GM18870 (cell line): Measurements from ENCODE around the gene NGFR.

Experiments used
- ATAC-seq: cut with Tn5 transposase; IDR thresholded peaks from one replicate; pipeline ENCODE4 v1.9.1; 2021; ENCODE audit warnings: moderate library complexity; ENCODE audit not compliant: unreplicated experiment

Gene NGFR

GRCh38 chr17:49514071-49514721, 19.1 kb downstream of the NGFR start:
- ATAC-seq, result no peak

GRCh38 chr17:49515196-49515770, 20.2 kb downstream of the NGFR start:
- peak; percentile 78 for ATAC-seq

DNA sequence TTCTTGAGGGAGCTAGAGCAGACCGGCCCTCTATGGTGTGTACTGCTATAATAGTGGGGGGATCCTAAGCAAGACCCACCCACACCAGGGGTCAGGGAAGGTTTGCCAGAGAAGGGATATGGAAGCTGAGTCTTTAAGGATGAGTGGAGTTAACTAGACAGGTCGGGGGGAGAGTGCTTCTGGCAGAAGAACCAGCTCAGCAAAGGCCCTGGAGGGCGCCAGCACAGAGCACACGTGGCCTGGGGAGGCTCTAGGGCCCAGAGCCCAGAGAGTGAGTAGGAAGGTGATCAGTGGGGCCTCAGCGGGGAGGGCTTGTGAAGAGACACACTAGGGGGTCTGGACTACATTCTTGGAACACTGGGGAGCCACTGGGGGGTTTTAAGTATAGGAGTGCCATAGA, 21.1 kb downstream of the NGFR start:
- no peak for ATAC-seq

DNA sequence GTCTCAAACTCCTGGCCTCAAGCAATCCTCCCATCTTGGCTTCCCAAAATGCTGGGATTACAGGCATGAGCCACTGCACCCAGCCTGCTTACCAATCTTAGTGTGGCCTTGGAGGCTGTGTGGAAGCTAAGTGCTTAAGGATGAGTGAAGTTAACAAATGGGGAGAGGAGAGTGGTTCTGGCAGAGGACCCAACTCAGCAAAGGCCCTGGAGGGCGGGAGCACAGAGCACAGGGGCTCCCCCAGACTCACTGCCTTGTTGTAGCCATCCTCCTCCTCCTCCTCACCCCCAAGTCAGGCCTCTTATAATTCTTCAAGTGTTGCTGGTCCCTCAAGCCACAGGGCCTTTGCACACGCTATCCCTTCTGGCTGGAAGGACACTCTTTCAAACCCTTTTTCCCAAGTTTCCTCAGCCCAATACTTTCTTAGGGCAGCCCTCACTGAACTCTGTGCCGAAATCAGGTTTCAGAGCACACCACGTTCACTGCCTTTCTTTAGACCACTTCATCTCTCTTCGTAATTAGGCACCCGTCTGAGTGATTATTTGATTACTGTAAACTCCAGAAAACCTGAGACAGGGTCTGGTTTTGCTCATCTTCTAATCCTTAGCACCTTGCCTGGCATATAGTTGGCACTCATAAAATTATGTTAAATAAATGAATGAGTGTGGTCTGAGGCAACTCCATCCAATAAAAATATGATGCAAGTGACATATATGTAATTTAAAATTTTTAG, 23.4 kb downstream of the NGFR start:
- ATAC-seq, result no peak

GRCh38 chr17:49519781-49520180, 24.7 kb downstream of the NGFR start:
- no peak for ATAC-seq

DNA sequence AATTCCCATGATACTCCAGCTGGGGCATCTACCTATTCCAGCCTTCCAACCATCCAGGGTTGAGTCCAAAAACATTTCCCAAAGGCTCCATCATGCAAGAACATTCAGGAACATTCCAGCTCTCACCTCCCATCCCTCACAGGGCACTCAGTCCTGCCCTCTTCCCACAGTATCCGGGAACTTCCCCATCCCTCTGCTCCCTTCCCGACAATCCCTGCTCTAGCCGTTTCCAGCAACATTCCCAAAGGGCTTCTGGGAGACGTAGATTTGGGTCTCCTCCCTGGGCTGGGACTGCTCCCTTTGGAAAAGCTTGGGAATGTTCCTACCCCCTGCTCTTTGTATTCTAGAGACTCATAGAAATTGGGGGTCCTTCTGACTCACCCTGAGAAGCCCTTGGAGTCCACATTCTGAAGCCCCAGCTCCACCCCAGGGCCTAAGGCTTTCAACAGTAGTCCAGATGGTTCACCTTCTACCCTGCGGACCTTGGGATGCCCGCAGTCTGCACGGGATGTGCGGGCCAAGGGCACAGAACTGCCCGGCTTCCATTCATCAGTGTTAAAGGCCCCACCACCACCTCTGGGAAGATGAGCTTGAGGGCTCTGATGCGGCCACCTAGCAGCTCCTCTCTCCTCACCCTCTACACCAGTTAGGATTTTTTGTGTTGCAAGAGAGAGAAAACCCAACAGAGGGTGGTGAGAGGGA, 25.4 kb downstream of the NGFR start:
- ATAC-seq, result no peak

GRCh38 chr17:49521088-49521450, 26.0 kb downstream of the NGFR start:
- no peak for ATAC-seq

GRCh38 chr17:49521471-49522356, 26.6 kb downstream of the NGFR start:
- ATAC-seq, result no peak

DNA sequence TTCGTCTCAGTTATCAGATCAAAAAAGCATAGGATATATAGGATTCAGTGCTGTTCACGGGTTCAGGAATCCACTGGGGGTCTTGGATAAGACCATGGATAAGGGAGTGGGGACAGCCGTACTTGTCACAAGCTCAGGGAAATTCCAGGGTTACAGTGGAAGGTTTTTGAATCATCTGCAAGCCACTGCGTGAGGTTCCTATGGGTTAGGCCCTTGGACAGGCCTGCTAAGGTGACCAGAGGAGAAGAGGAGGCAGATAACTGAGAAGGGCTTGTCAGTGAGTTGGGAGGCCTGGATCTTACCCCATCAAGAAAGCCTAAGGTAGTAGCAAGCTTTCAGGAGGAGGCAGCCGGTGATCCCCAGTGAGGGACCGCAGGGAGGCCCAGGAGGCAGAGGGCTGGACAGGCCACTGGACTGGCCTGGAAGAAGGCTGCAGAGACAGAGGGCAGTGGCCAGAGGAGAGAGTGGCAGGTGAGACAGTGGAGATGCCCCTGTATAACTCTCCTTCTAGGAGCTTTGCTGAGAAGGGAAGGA, 27.3 kb downstream of the NGFR start:
- no peak for ATAC-seq

DNA sequence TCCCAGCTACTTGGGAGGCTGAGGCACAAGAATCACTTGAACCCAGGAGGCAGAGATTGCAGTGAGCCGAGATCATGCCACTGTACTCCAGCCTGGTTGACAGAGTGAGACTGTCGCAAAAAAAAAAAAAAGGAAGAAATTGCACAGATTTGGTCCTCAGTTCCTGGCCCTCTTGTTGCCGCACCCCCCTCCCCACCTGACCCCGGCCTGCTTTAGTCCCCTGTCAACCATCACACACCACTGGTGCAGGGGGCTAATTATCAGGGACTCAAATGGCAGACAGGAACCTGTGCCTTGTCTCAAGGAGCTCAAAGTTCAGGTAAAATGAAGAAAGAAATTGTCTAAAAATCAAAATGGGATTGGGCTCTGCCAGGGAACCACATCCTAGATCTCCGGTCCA, 28.1 kb downstream of the NGFR start:
- ATAC-seq, result no peak

DNA sequence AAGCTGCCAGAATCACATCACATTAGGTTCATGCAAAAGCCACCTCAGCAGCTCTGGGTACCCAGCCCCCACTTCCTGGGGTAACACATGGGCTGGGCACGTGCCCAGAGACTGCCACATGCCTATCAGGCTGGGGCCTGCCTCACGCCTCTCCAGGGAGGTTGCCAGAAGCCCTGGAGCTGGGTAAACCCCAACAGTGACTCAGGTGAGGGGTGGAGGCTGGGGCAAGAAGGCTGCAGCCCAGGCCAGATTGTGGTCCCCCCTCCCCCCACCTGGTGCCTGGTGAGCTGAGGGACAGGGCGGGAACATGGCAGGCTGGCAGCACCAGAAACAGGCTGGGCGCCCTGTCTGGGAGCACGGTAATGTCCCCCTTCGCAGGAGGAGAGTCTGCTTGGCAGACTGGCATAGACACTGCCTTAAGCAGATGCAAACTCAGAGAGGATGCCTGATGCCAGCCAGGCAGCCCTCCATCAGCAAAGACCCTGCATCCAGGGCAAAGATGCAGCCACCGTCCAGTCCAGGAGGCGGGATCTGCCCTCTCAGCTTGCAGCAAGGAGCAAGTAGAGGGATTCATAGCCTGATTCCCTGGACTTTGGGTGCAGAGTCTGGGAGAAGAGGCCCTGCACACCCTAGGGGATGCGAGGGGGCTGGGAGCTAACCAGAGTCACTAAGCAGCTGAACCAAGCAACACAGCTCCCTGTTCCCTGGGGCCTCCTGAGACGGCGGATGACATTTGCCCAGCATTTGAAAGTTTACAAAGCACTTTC, 28.8 kb downstream of the NGFR start:
- no peak for ATAC-seq

DNA sequence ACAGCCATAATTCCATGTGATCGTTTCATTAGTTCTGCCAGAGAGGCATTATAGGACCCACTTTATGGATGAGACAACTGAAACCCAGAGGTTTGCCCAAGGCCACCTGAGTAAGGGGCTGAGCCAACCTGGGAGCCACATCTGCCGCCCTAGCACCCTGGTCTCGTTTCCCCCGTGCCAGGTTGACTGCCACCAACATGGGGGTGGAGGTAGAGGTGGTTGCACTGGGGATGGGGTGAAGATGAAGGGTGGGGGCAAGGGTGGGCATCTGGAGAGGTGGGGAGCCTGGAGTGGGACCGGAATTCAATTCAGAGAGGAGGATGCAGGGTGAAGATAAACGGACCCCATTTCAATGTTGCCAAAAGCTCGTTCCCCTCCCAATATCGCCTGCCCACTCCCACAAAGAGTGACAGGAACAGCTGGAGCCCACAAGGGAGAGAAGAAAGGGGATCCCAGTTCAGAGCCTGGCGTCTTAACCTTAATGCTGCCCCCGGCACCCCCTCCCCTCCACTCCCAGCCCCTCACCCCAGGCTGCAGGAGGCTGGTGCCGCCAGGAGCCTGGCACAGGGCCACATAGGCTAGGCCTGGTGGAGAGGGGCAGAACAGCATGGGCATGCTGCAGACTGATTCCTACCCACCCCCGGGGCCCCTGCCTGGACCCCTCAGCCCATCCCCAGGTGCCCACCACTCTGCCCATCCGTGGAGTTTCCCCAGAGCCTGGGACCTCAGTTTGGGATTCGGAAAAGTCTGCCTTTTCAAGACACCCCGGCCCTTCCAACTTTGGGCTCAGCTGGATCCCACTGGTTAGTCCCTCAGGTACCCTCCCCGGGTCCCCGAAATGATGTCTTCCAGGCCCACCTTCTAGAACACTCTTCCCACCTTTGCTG, 29.6 kb downstream of the NGFR start:
- no peak for ATAC-seq

DNA sequence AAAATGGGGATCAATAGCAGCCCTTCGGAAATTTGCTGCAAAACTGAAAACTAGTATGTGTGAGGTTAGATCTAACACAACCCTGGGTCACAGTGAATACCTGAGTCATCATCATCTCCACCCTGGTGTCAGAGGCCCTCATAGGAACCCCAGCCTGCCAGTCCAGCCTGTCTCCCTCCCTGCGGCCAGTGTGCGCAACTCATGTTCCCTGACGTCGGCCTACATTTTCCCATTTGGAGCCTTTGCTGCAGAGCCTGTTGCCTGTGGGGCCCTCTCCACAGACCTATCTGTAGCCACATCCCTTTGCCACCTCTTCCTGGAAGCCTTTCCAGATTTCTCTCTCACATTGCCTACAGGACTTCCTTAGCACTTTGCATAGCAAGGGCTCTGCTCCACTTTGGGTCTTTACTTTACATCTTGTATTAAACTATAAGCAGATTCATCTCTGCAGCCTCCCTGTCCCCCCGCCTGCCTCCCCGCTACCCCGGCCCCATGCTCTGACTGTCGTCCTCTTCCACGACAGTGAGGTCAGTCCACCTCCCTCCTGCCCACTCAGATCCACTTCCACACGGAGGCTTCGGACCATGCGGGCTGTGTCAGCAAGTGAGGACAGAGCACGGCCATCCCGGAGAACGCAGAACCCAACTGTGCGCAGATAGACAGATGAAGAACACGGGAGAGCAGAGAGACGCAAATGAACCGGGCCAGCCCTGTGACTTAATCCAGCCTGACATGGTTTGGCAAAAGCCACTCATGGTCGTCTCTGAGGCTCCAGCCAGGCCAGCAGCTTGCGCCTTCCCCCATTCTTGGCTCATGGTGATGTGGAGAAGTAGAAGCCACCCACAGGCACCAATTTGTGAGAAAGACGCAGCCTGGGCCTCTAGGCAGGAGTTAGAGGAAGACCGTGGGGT, 31.0 kb downstream of the NGFR start:
- ATAC-seq, result no peak

GRCh38 chr17:49527927-49528651, 33.0 kb downstream of the NGFR start:
- no peak for ATAC-seq

DNA sequence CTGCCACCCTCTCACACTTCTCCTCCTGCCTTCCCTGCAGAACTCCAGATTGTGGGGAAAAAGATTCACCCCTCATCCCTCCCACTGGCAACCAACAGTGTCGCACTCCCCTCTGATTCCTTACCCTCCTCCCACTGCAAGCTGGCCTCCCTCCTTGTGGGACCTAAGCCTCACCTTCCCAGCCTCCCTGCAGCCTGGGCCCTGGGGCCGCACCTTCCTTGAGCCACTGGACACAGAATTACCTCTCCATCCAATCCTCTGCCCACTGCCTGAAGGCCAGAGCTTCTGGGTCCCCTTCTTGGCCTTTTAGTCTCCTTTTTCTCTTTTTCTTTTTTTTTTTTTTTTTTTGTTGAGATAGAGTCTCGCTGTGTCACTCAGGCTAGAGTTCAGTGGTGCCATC, 33.9 kb downstream of the NGFR start:
- ATAC-seq, result no peak

DNA sequence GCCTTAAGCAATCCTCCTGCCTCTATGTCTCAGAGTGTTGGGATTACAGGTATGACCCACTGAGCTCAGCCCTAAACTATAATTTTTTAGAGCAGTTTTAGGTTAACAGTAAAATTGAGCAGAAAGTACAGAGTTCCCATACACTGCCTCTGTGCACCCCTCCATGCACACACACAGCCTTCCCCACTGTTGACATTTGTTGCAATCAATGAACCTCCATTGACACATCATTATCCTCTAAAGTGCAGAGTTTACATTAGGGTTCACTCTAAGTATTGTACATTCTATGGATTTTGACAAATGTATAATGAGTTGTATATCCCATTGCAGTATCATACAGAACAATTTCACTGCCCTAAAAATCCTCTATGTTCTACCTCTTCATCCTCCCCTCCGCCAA, 35.0 kb downstream of the NGFR start:
- ATAC-seq, result no peak

- no peak for ATAC-seq
Measured at GRCh38 chr17:49543860-49544259, 48.8 kb downstream of the NGFR start.
